A673 (cell line): ENCODE data around the gene EPHB4.

Experiments used
- CTCF ChIP-seq: fragments of 300-800, 200-600 bp; sonication (generic); conservative IDR thresholded peaks from 2 replicates; pipeline ENCODE4 v1.5.1; 2017; ENCODE audit warnings: low read depth, mild to moderate bottlenecking, antibody characterized with exemption, low read length, moderate library complexity, mixed read lengths
- EZH2 ChIP-seq: fragments of 200-600 bp; sonication (generic); IDR thresholded peaks from 2 replicates; pipeline ENCODE4 v1.6.1; 2017; ENCODE audit warnings: borderline replicate concordance, low read depth, mild to moderate bottlenecking, mixed read lengths, antibody characterized with exemption, low read length; ENCODE audit not compliant: poor library complexity, severe bottlenecking

DNA sequence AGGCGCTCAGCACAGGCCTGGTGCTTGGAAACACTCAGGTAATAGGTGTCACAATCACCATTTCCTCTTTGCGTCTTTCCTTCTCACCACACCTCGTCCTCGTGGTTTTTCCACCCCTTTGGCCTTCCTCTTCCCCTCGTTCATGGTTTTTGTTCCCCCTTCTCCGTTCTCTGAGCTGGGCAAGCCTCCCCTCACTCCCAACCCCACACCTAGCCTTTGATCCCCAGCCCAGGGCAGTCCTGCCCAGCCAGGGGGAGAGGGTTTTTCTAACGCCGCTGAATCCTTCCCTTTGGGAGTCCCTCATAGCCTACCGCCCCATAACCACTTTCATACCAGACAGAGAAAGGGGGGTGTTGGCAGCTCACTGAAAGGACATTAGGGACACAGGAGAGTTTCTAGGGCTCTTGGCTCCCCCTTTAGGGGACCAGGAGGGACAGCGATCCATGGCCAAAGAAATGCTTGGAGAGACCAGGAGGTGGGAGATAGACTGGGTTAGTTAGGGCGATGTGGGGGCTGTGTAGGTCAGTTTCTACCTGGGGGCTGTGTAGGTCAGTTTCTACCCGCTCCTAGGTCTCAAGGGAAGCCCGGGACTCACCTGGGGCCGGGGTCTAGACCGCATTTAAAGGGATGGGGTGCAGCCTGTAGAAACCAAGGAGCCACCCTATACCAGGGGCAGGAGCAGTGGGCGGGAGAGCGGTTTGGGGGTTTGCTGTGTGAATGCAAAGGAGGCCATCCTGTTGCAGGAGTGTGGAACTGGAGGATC is 1.4 kb downstream of the EPHB4 start:
- TF ChIP-seq CTCF: peak; percentile 21; the same call in 1 of the 2 replicates
- no peak for TF ChIP-seq EZH2
